ENCODE measurements around the gene LHFPL3.

Gene LHFPL3

GRCh38 chr7:104943502-104944343, 615.3 kb downstream of the LHFPL3 start:
- no peak for DNase-seq

GRCh38 chr7:104945599-104945956, 617.2 kb downstream of the LHFPL3 start:
- no peak for DNase-seq

- DNase-seq = no peak
These were observed 617.9 kb downstream of the LHFPL3 start for GRCh38 chr7:104946338-104946737.

- DNase-seq = no peak
These were observed 621.6 kb downstream of the LHFPL3 start for GRCh38 chr7:104950006-104950405.

- no peak for DNase-seq
These were observed 622.4 kb downstream of the LHFPL3 start for GRCh38 chr7:104950754-104951153.

GRCh38 chr7:104951546-104951945, 623.1 kb downstream of the LHFPL3 start:
- no peak for DNase-seq

DNA sequence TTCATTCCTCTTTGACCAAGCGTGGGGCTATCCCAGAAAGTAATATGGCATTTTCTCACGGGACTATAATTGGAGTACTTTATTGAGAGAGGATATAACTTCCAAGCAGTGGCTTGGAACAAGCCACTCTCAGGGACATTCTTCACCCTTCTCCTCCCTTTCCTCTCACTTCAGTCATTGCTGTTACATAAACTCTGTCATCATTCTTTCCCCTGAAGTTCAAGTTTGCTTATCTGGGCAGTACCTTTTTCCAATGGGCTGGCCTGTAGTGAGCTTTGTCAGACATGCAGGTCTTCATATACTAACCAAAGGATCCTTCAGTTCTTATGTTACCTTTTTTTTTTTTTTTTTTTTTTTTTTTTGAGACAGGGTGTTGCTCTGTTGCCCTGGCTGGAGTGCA, 626.9 kb downstream of the LHFPL3 start:
- no peak for DNase-seq
